Panc1 (cell line): ENCODE results near the gene TGIF1. TPM values are rescaled to one million over a fixed set of nuclear protein-coding genes. Genes with fewer than 3 reads are reported as not detected.

Source experiments
- ATAC-seq: fragments of 200-7000 bp; cut with Tn5 transposase; 2 replicates; pipeline ENCODE4 v1.9.1; 2020; ENCODE audit warnings: mild to moderate bottlenecking, moderate library complexity
- BruUV-seq: library from RNA; stranded (reverse); fragments of 400-500 nt; replicated peaks from 2 replicates; lab custom pipeline; 2021; lab: Mats Ljungman, UMichigan
- CTCF ChIA-PET: fragments of 300-600 bp; sonication (Branson Sonifier 250); formaldehyde crosslinking; loops from one replicate; lab custom pipeline; 2022; ENCODE audit warnings: antibody characterized with exemption; lab: Charles Lee
- POLR2A ChIA-PET: fragments of 300-600 bp; sonication (Branson Sonifier 250); formaldehyde crosslinking; loops from one replicate; lab custom pipeline; 2022; ENCODE audit warnings: antibody characterized with exemption; lab: Charles Lee
- DNase-seq: peaks from one replicate; pipeline ENCODE4 v3.0.0-alpha.2; 2010; ENCODE audit warnings: low read depth, low spot score
- H3K27ac ChIP-seq: 2 replicates; pipeline ENCODE4 v1.5.1; 2011; ENCODE audit warnings: mild to moderate bottlenecking, low read length, inconsistent platforms
- H3K27me3 ChIP-seq: fragments of 200-500 bp; sonication (Bioruptor generic); 2 replicates; pipeline ENCODE4 v1.6.0; 2014; ENCODE audit warnings: low read length, inconsistent platforms; ENCODE audit not compliant: control insufficient read depth, insufficient read depth
- H3K36me3 ChIP-seq: fragments of 200-500 bp; sonication (Bioruptor generic); 2 replicates; pipeline ENCODE4 v1.5.1; 2014; ENCODE audit warnings: inconsistent platforms, mild to moderate bottlenecking, low read length, moderate library complexity; ENCODE audit not compliant: control insufficient read depth, insufficient read depth
- H3K4me1 ChIP-seq: 2 replicates; pipeline ENCODE4 v1.5.1; 2011; ENCODE audit warnings: inconsistent platforms, mild to moderate bottlenecking, low read length, moderate library complexity; ENCODE audit not compliant: control insufficient read depth, insufficient read depth
- H3K4me3 ChIP-seq, 2 experiments: 2 replicates each; pipeline ENCODE4 v1.5.1; 2011 to 2012; ENCODE audit warnings: low read depth in 2 of 2, low read length in 2 of 2, mild to moderate bottlenecking in 2 of 2, inconsistent platforms in 1 of 2, moderate library complexity in 1 of 2
- H3K9me3 ChIP-seq: fragments of 200-500 bp; sonication (Bioruptor generic); 2 replicates; pipeline ENCODE4 v1.5.1; 2014; ENCODE audit warnings: low read depth, mild to moderate bottlenecking, inconsistent platforms, low read length, moderate library complexity; ENCODE audit not compliant: control insufficient read depth, insufficient read depth
- POLR2AphosphoS5 ChIP-seq: IDR thresholded peaks from 2 replicates; pipeline ENCODE4 v1.6.1; 2012; ENCODE audit warnings: mild to moderate bottlenecking, low read depth, low read length, moderate library complexity
- SIN3A ChIP-seq: IDR thresholded peaks from 2 replicates; pipeline ENCODE4 v1.6.1; 2012; ENCODE audit warnings: low read depth, mild to moderate bottlenecking, low read length, moderate library complexity, borderline replicate concordance; ENCODE audit not compliant: insufficient read depth
- TCF7L2 ChIP-seq: IDR thresholded peaks from 2 replicates; pipeline ENCODE4 v1.6.1; 2011; ENCODE audit warnings: mild to moderate bottlenecking, low read depth, low read length, inconsistent platforms
- in situ Hi-C: cut with HindIII; loops from 2 replicates; pipeline ENCODE4 v1.10.0; 2016; ENCODE audit warnings: low sequenced_read_pairs, low pct_unique_long_range_greater_than_20kb
- intact Hi-C: fragments of 100-400 bp; cut with micrococcal nuclease; formaldehyde crosslinking; loops from one replicate; pipeline ENCODE4 v1.10.0; 2022; ENCODE audit not compliant: unreplicated experiment
- total RNA-seq: library from RNA; stranded (reverse); gene quantifications from one replicate; pipeline ENCODE4 v1.2.1, GENCODE V29; 2021; ENCODE audit not compliant: unreplicated experiment
- TF ChIP-seq, protein P1 (sequence below): fragments of 450-650 bp; IDR thresholded peaks from 2 replicates; pipeline ENCODE4 v1.5.1; 2017; ENCODE audit warnings: mild to moderate bottlenecking
- TF ChIP-seq, protein P2 (sequence below), 2 experiments: IDR thresholded peaks; 2 replicates each; pipeline ENCODE4 v1.6.1; 2011 to 2012; ENCODE audit warnings: low read depth in 2 of 2, control low read depth in 1 of 2, low read length in 1 of 2, mild to moderate bottlenecking in 1 of 2, moderate library complexity in 1 of 2; ENCODE audit not compliant: insufficient read depth in 1 of 2

TGIF1 gene
- total RNA-seq, 1 experiment from 2014 or later = 171 TPM

DNA sequence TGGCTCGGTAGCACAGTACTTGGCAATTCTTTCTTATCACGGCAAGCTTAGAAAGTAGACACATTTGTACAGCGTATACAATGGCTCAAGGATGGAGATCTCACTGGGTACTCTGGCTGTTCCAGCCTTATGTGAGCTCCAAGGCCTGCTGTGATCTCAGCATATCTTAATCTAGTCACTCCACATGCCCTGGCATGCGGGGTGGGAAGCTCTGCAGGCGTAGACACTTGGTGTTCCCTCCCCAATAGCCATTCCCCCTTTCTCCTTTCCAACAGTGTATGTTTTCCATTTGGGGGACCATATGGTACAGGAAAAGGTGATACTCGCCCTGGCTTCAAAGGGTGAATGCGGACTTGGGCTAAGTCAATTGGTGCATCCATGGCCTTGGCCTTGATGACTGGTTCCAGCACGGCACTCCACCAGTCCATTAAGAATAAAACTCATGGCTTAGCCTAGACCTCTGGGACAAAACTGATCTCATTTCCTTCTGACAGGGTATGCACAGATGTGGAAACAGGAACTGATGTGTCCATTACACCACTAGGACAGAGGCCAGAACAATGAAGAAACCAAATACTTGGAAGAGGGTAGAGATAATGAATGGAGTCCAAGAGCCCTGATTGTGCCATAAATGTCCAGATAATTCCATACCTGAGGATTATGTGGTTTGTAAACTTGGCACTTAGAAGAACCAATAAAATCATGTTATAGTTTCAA, 28.4 kb downstream of the TGIF1 start:
- no peaks in the 10 kb centered on the region for H3K27me3 ChIP-seq
- H3K27ac ChIP-seq = peak overlapping the region; percentile 60
- H3K4me3 ChIP-seq = no peak overlapping the region
- no TSS peak for BruUV-seq
- TF ChIP-seq TCF7L2 = no peak
- TF ChIP-seq, protein P1, sequence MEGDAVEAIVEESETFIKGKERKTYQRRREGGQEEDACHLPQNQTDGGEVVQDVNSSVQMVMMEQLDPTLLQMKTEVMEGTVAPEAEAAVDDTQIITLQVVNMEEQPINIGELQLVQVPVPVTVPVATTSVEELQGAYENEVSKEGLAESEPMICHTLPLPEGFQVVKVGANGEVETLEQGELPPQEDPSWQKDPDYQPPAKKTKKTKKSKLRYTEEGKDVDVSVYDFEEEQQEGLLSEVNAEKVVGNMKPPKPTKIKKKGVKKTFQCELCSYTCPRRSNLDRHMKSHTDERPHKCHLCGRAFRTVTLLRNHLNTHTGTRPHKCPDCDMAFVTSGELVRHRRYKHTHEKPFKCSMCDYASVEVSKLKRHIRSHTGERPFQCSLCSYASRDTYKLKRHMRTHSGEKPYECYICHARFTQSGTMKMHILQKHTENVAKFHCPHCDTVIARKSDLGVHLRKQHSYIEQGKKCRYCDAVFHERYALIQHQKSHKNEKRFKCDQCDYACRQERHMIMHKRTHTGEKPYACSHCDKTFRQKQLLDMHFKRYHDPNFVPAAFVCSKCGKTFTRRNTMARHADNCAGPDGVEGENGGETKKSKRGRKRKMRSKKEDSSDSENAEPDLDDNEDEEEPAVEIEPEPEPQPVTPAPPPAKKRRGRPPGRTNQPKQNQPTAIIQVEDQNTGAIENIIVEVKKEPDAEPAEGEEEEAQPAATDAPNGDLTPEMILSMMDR = no peak
- TF ChIP-seq SIN3A = no peak
- TF ChIP-seq, protein P2, sequence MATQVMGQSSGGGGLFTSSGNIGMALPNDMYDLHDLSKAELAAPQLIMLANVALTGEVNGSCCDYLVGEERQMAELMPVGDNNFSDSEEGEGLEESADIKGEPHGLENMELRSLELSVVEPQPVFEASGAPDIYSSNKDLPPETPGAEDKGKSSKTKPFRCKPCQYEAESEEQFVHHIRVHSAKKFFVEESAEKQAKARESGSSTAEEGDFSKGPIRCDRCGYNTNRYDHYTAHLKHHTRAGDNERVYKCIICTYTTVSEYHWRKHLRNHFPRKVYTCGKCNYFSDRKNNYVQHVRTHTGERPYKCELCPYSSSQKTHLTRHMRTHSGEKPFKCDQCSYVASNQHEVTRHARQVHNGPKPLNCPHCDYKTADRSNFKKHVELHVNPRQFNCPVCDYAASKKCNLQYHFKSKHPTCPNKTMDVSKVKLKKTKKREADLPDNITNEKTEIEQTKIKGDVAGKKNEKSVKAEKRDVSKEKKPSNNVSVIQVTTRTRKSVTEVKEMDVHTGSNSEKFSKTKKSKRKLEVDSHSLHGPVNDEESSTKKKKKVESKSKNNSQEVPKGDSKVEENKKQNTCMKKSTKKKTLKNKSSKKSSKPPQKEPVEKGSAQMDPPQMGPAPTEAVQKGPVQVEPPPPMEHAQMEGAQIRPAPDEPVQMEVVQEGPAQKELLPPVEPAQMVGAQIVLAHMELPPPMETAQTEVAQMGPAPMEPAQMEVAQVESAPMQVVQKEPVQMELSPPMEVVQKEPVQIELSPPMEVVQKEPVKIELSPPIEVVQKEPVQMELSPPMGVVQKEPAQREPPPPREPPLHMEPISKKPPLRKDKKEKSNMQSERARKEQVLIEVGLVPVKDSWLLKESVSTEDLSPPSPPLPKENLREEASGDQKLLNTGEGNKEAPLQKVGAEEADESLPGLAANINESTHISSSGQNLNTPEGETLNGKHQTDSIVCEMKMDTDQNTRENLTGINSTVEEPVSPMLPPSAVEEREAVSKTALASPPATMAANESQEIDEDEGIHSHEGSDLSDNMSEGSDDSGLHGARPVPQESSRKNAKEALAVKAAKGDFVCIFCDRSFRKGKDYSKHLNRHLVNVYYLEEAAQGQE (IDR thresholded peaks at IDR 0.05; ENCODE audit: insufficient read depth in 1 of 2, low read depth in 2 of 2, low read length in 1 of 2) = no peak
- no peak for TF ChIP-seq POLR2AphosphoS5
- intact Hi-C loops = no loop called here
- POLR2A ChIA-PET = interaction anchor here (0.6 kb wide), 1 partner anchor 357 kb away, joined by 8 read pairs; no protein-coding TSS in a partner anchor
- DNase-seq (no peak), ATAC-seq (no peak)
- peaks cover 9% of the 10 kb centered on the region for H3K4me1 ChIP-seq
- H3K36me3 ChIP-seq = no peaks in the 10 kb centered on the region
- no peaks in the 10 kb centered on the region for H3K9me3 ChIP-seq
- in situ Hi-C loops = no loop called here
- CTCF ChIA-PET = no interaction called here

DNA sequence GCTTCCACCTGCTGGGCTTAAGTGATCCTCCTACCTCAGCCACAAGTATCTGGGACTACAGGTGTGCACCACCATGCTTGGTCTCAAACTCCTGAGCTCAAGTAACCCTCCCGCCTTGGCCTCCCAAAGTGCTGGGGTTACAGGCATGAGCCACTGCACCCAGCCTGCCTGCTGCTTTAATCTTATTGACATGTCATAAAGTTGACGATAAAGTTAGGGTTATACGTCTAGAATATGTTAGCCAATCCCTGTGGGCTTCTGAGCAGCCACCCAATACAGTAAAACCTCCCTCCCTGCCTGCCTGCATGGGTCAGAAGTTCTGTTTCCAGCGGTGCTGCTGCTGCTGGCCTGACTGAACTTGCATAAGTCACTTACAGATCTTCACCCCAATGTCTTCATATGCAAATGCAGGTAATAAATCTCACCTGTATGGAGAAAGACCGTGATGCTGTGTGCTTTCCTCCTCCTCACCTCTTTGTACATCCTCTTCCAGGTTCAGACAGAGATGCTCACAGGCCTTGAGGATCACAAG, 30.1 kb downstream of the TGIF1 start:
- Histone ChIP-seq H3K4me3 (no peak overlapping the region), H3K27me3 (no peaks in the 10 kb centered on the region), H3K27ac (no peak overlapping the region), H3K9me3 (no peaks in the 10 kb centered on the region), H3K36me3 (no peaks in the 10 kb centered on the region), H3K4me1 (peaks cover 9% of the 10 kb centered on the region)
- POLR2A ChIA-PET = no interaction called here
- intact Hi-C loops = no loop called here
- in situ Hi-C loops = no loop called here
- no peak for DNase-seq
- CTCF ChIA-PET = no interaction called here
- TF ChIP-seq TCF7L2 (no peak), POLR2AphosphoS5 (no peak), SIN3A (no peak)
- TF ChIP-seq, protein P1 = no peak
- TF ChIP-seq, protein P2 (IDR thresholded peaks at IDR 0.05; ENCODE audit: insufficient read depth in 1 of 2, low read depth in 2 of 2, low read length in 1 of 2) = no peak
- no peak for ATAC-seq
- no TSS peak for BruUV-seq
